ENCODE results near the gene DBF4B. TPM values are rescaled to one million over a fixed set of nuclear protein-coding genes. Genes with fewer than 3 reads are reported as not detected.

The DBF4B gene
- total RNA-seq, 4 donors from 2014 or later = 1.5 to 3.5 (median 2.5) TPM

DNA sequence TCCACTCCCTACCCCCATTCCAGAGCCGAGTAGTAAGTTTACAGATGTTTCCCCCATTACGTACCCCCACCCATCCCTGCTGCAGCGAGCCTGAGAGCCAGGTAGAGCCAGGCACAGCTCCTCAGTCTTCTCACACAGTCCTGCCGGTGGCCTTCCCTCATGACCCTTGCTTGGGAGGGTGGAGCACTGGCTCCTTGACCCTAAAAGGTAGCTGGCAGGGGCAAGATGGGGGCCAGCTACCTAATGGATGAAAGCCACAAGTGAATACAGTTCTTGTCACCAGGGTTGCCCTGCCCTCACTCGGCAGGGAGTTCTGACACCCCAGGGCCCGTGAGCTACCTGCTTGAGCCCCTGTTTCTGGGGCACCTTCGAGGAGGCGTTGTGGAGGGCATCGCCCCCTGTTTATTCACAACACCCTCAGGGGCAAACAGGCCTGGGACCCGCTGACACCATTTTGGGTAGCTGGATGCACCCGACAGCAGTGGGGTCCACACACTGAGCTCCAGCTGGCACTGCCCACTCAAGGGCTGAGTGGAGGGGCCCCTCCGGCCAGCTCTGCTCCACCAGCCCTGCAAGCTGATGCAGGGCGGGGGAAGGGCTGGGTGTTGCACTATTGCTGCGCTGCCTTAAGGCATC is 72.5 kb downstream of the DBF4B start:
- no peaks in the 10 kb centered on the region for H3K36me3 ChIP-seq
- H3K27me3 ChIP-seq = no peaks in the 10 kb centered on the region
- no peaks in the 10 kb centered on the region for H3K9me3 ChIP-seq
- WGBS, 2 donors (ENCODE audit: low coverage in 1 of 2) = 92% methylated on average over 13 of the region's 14 CpGs; no CpG with 5 or more reads in 1 of the 2 donors
- H3K27ac ChIP-seq = peak overlapping the region in 3 of 4 donors; percentile 69 to 86 (median 72)
- no peak for DNase-seq
- intact Hi-C loops (cut with DNase I; ENCODE audit: low total_unique reads) (loop anchor here (5.0 kb wide), 1 partner anchor 86 kb away; no protein-coding TSS in a partner anchor), in situ Hi-C loops (cut with MboI; ENCODE audit: low pct_ligation_motif_present in 1 of 4, low pct_unique_long_range_greater_than_20kb in 1 of 4, low sequenced_read_pairs in 3 of 4) (loop anchor here (5.0 to 10.0 kb wide), 3 partner anchors 81 to 86 kb away; no protein-coding TSS in a partner anchor)
- no peak overlapping the region for H3K4me3 ChIP-seq
- TF ChIP-seq POLR2A (IDR thresholded peaks at IDR 0.05) = no peak
- no peak for TF ChIP-seq POLR2AphosphoS5 (IDR thresholded peaks at IDR 0.05)
- TF ChIP-seq, protein P1, sequence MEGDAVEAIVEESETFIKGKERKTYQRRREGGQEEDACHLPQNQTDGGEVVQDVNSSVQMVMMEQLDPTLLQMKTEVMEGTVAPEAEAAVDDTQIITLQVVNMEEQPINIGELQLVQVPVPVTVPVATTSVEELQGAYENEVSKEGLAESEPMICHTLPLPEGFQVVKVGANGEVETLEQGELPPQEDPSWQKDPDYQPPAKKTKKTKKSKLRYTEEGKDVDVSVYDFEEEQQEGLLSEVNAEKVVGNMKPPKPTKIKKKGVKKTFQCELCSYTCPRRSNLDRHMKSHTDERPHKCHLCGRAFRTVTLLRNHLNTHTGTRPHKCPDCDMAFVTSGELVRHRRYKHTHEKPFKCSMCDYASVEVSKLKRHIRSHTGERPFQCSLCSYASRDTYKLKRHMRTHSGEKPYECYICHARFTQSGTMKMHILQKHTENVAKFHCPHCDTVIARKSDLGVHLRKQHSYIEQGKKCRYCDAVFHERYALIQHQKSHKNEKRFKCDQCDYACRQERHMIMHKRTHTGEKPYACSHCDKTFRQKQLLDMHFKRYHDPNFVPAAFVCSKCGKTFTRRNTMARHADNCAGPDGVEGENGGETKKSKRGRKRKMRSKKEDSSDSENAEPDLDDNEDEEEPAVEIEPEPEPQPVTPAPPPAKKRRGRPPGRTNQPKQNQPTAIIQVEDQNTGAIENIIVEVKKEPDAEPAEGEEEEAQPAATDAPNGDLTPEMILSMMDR (IDR thresholded peaks at IDR 0.05) = no peak
- no peak for TF ChIP-seq EP300 (IDR thresholded peaks at IDR 0.05; ENCODE audit: low read depth)
- H3K4me1 ChIP-seq = peaks cover 6 to 24% (median 17%) of the 10 kb centered on the region in 4 donors

DNA sequence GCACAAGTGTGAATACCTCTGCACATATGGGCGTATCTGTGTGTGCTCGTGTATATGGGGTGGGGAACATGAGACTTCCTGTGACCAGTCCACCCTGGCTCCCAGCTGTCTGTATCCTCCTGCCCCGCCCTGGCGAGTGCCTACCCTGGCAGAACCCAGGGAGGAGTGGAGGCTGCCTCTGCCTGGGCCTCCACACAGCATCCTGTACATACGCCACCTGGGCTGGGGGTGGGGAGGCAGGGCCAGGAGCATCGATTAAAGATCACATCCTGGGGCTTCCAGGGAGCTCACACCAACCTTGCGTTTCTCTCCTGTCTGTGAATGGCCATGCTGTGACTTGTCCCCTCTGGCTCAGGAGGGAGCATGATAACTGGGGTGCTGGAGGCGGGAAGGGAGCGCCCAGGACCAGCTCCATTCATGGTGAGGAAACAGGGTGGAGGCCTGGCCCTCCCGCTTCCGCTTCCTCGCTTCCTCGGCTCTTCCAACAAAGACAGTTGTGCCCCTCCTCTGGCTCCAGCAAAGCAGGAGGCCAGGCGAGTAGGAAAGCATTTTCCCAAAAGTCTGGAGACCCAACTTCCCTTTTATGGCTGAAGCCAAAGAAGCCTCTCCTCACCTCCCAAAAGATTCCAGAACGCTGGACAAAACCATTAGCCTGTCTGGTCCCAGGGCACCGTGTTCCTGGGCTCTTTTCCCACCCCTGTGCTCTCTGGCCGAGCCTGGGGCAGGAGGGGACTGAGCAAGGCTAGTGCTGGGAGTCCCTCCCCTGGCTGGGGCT is 73.3 kb downstream of the DBF4B start:
- no peak for DNase-seq
- H3K4me1 ChIP-seq = peaks cover 6 to 21% (median 14%) of the 10 kb centered on the region in 4 donors
- WGBS, 2 donors (ENCODE audit: low coverage in 1 of 2) = 68% methylated on average over 17 of the region's 17 CpGs; no CpG with 5 or more reads in 1 of the 2 donors
- TF ChIP-seq POLR2A (IDR thresholded peaks at IDR 0.05) = no peak
- TF ChIP-seq, protein P1 (IDR thresholded peaks at IDR 0.05) = no peak
- no peak for TF ChIP-seq EP300 (IDR thresholded peaks at IDR 0.05; ENCODE audit: low read depth)
- TF ChIP-seq POLR2AphosphoS5 (IDR thresholded peaks at IDR 0.05) = no peak
- H3K36me3 ChIP-seq = no peaks in the 10 kb centered on the region
- intact Hi-C loops (cut with DNase I; ENCODE audit: low total_unique reads) = loop anchor here (5.0 kb wide), 1 partner anchor 86 kb away; no protein-coding TSS in a partner anchor
- peak overlapping the region; percentile 28 to 86 (median 70) for H3K27ac ChIP-seq
- H3K4me3 ChIP-seq = no peak overlapping the region
- in situ Hi-C loops (cut with MboI; ENCODE audit: low pct_ligation_motif_present in 1 of 4, low pct_unique_long_range_greater_than_20kb in 1 of 4, low sequenced_read_pairs in 3 of 4) = loop anchor here (5.0 to 10.0 kb wide), 3 partner anchors 81 to 86 kb away; no protein-coding TSS in a partner anchor
- H3K27me3 ChIP-seq = no peaks in the 10 kb centered on the region
- H3K9me3 ChIP-seq = no peaks in the 10 kb centered on the region

DNA sequence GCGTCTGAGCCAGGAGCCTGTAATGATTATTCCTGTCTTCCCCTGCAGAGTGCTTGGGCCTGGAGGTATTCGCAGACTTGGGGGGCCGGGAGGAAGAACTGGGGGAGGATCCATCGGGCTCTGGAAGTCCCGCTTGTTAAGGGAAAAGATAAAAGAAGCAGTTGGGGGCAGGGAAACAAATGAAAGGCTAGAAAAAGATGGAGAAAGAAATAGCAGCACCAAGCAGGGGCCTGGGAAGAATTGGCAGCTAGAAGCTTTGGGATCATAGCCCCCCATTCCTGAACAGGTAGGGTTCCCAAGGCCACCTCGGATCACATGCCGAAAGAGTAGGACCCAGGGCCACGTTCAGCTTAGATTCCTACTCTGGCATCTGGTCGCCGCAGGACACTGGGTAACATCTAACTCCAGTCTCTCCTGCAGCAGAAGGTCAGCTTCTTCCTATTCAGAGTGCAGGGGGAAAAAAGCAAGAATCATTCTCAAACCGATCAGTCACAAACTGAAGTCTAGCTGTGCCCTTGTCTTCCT is 73.9 kb downstream of the DBF4B start:
- in situ Hi-C loops (cut with MboI; ENCODE audit: low pct_ligation_motif_present in 1 of 4, low pct_unique_long_range_greater_than_20kb in 1 of 4, low sequenced_read_pairs in 3 of 4) (loop anchor here (5.0 to 10.0 kb wide), 3 partner anchors 80 to 85 kb away; no protein-coding TSS in a partner anchor), intact Hi-C loops (cut with DNase I; ENCODE audit: low total_unique reads) (loop anchor here (5.0 kb wide), 1 partner anchor 85 kb away; no protein-coding TSS in a partner anchor)
- H3K36me3 ChIP-seq = no peaks in the 10 kb centered on the region
- H3K27ac ChIP-seq = peak overlapping the region; percentile 28 to 86 (median 70)
- no peak overlapping the region for H3K4me3 ChIP-seq
- no peak for DNase-seq
- H3K27me3 ChIP-seq = no peaks in the 10 kb centered on the region
- WGBS, 2 donors (ENCODE audit: low coverage in 1 of 2) = 56 to 60% methylated on average over 1 to 11 of the region's 11 CpGs
- peaks cover 12 to 21% (median 16%) of the 10 kb centered on the region in 4 donors for H3K4me1 ChIP-seq
- no peaks in the 10 kb centered on the region for H3K9me3 ChIP-seq
- no peak for TF ChIP-seq EP300 (IDR thresholded peaks at IDR 0.05; ENCODE audit: low read depth)

DNA sequence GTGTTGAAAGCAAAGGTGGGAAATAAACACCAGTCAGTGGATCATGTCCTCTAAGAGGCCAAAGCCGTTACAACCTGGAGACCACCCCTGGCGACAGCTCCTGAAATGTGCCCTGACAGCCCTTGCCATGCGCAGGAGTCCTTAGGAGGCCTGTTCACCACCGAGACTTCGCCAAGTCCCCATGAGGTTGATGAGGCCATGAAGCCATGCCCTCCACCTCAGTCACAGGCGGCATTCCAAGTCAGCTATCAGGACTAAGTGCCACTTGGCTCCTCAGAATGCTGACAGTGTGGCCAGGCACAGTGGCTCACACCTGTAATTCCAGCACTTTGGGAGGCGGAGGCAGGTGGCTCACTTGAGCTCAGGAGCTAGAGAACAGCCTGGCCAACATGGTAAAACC is 77.5 kb downstream of the DBF4B start:
- intact Hi-C loops (cut with DNase I; ENCODE audit: low total_unique reads) = no loop called here
- Histone ChIP-seq H3K36me3 (no peaks in the 10 kb centered on the region), H3K4me1 (peaks cover 0 to 10% (median 7%) of the 10 kb centered on the region in 4 donors), H3K4me3 (no peak overlapping the region), H3K27me3 (no peaks in the 10 kb centered on the region), H3K9me3 (no peaks in the 10 kb centered on the region), H3K27ac (peak overlapping the region in 2 of 4 donors; percentile 43 to 55)
- 75 to 91% methylated on average over 2 to 6 of the region's 7 CpGs for WGBS, 2 donors (ENCODE audit: low coverage in 1 of 2)
- TF ChIP-seq POLR2AphosphoS5 (IDR thresholded peaks at IDR 0.05) = no peak
- no peak for TF ChIP-seq POLR2A (IDR thresholded peaks at IDR 0.05)
- TF ChIP-seq, protein P1 (IDR thresholded peaks at IDR 0.05) = no peak
- TF ChIP-seq EP300 (IDR thresholded peaks at IDR 0.05; ENCODE audit: low read depth) = no peak
- in situ Hi-C loops (cut with MboI; ENCODE audit: low pct_ligation_motif_present in 1 of 4, low pct_unique_long_range_greater_than_20kb in 1 of 4, low sequenced_read_pairs in 3 of 4) = loop anchor here in 1 of 4 donors (10.0 kb wide), 1 partner anchor 79 kb away; no protein-coding TSS in a partner anchor
- no peak for DNase-seq
